ENCODE data around the gene DOCK9. TPM values are rescaled to one million over a fixed set of nuclear protein-coding genes. Genes with fewer than 3 reads are reported as not detected.

Gene DOCK9
- total and polyA plus RNA-seq, 9 of the 15 experiments (the other 6 are each of a cell fraction or from before 2014, with no cell fraction given): 3.5 to 25.3 (median 16.7) TPM

DNA sequence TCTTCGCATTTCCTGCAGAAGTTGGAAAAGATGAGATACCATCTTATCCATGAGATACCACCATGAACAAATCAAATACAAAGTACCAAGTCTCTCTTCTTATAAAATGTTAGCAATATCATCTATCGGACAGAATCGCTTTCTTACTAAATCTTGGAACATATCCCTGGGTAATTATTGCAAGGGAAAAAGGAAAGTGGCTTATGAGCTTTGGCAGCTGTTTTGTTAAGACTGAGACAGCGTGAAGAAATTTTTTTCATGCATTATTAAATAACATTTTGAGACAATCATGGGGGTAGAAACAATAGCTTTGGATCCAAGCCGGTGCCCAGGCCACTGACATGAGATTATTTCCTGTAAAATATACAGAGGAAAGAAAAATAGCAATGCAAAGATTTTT lies 84.5 kb downstream of the DOCK9 start (continued):
- no peak for TF ChIP-seq MEIS2 (IDR thresholded peaks at IDR 0.05; ENCODE audit: partially characterized antibody)

GRCh38 chr13:98892821-98893220 lies 85.0 kb downstream of the DOCK9 start:
- Histone ChIP-seq H3K36me3 (ENCODE audit: control insufficient read depth, insufficient read depth, low read length) (peaks cover 16% of the 10 kb centered on the region; the same call in 2 of the 3 replicates), H3K4me2 (ENCODE audit: insufficient read depth, low read length) (no peak overlapping the region), H2AFZ (ENCODE audit: low read depth, low read length) (no peak overlapping the region), H3K9ac (ENCODE audit: insufficient read depth in 1 of 2, low read depth in 2 of 2, low read length in 2 of 2) (no peak overlapping the region; a peak in 1 of 4 replicates), H3K79me2 (ENCODE audit: control insufficient read depth, insufficient read depth, low read length) (no peaks in the 10 kb centered on the region), H4K20me1 (replicated peaks; ENCODE audit: control insufficient read depth, insufficient read depth, low read length) (no peaks in the 10 kb centered on the region), H3K4me1 (replicated peaks in 1 of 2; ENCODE audit: control insufficient read depth in 2 of 2, insufficient read depth in 2 of 2, low read length in 2 of 2) (no peaks in the 10 kb centered on the region; a peak in 1 of 5 replicates), H3K27ac (ENCODE audit: extremely low read depth, low read depth, low read length) (no peak overlapping the region), H3K4me3 (no peak overlapping the region), H3K9me1 (ENCODE audit: control insufficient read depth, insufficient read depth, low read length) (no peaks in the 10 kb centered on the region), H3K9me3 (replicated peaks; ENCODE audit: control insufficient read depth, insufficient read depth, low read depth, low read length) (no peaks in the 10 kb centered on the region), H3K27me3 (ENCODE audit: control insufficient read depth in 2 of 2, insufficient read depth in 2 of 2, low read length in 2 of 2) (no peaks in the 10 kb centered on the region)
- 79% methylated on average over 3 of the region's 5 CpGs for WGBS (ENCODE audit: insufficient coverage, low coverage, missing lambda C conversion rate)
- in situ Hi-C loops (cut with MboI): no loop called here
- ChIA-PET CTCF (ENCODE audit: low intra/inter-chr PET ratio) (interaction anchor here (1.0 kb wide), 1 partner anchor 141 kb away, joined by 4 read pairs; no protein-coding TSS in a partner anchor), POLR2A (interaction anchor here (0.6 kb wide), 2 partner anchors 1716 to 1778 kb away, joined by 3 read pairs; no protein-coding TSS in a partner anchor)
- TF ChIP-seq, protein P1, sequence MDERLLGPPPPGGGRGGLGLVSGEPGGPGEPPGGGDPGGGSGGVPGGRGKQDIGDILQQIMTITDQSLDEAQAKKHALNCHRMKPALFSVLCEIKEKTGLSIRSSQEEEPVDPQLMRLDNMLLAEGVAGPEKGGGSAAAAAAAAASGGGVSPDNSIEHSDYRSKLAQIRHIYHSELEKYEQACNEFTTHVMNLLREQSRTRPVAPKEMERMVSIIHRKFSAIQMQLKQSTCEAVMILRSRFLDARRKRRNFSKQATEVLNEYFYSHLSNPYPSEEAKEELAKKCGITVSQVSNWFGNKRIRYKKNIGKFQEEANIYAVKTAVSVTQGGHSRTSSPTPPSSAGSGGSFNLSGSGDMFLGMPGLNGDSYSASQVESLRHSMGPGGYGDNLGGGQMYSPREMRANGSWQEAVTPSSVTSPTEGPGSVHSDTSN (CRISPR knock-in tag; IDR thresholded peaks at IDR 0.05; ENCODE audit: low read depth): no peak
- TF ChIP-seq, protein P1 (tag; conservative IDR thresholded peaks at IDR 0.05; ENCODE audit: low read depth): peak; percentile 71
- no peak for TF ChIP-seq ZBTB8A (IDR thresholded peaks at IDR 0.05; ENCODE audit: partially characterized antibody)
- TF ChIP-seq SPI1 (IDR thresholded peaks at IDR 0.05; ENCODE audit: borderline replicate concordance, low read depth, low read length): peak; percentile 97
- no peak for TF ChIP-seq NCOA2 (IDR thresholded peaks at IDR 0.05; ENCODE audit: partially characterized antibody in 2 of 2)
- TF ChIP-seq, protein P2, sequence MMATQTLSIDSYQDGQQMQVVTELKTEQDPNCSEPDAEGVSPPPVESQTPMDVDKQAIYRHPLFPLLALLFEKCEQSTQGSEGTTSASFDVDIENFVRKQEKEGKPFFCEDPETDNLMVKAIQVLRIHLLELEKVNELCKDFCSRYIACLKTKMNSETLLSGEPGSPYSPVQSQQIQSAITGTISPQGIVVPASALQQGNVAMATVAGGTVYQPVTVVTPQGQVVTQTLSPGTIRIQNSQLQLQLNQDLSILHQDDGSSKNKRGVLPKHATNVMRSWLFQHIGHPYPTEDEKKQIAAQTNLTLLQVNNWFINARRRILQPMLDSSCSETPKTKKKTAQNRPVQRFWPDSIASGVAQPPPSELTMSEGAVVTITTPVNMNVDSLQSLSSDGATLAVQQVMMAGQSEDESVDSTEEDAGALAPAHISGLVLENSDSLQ (IDR thresholded peaks at IDR 0.05): peak; percentile 62; the same call in 1 of the 2 replicates
- TF ChIP-seq CC2D1A (IDR thresholded peaks at IDR 0.05): no peak
- peak; percentile 82 for TF ChIP-seq MEIS2 (IDR thresholded peaks at IDR 0.05; ENCODE audit: partially characterized antibody)
- intact Hi-C loops (cut with micrococcal nuclease): loop anchor here (10.0 kb wide), 1 partner anchor 132 kb away; no protein-coding TSS in a partner anchor
- peak; percentile 27; the same call in 2 of the 3 replicates for ATAC-seq
- no peak for DNase-seq (ENCODE audit: extremely low read depth in 1 of 4, low spot score in 3 of 4)
- no peak for FAIRE-seq
- no TSS peak for BruUV-seq (replicated peaks)

Measured in K562 (cell line).